B cell (primary cell): ENCODE results near the gene TEX35.

Experiments
- EZH2 ChIP-seq: IDR thresholded peaks from 2 replicates; pipeline ENCODE4 v1.6.1; 2012; ENCODE audit warnings: borderline replicate concordance, low read depth, mild to moderate bottlenecking, moderate library complexity, low read length; ENCODE audit not compliant: insufficient read depth, poor library complexity, severe bottlenecking
- TF ChIP-seq, protein P1 (sequence below): fragments of 200-600 bp; IDR thresholded peaks from one replicate; pipeline ENCODE4 v1.8.0; 2022; ENCODE audit warnings: antibody characterized with exemption, mild to moderate bottlenecking

- TF ChIP-seq, protein P1, sequence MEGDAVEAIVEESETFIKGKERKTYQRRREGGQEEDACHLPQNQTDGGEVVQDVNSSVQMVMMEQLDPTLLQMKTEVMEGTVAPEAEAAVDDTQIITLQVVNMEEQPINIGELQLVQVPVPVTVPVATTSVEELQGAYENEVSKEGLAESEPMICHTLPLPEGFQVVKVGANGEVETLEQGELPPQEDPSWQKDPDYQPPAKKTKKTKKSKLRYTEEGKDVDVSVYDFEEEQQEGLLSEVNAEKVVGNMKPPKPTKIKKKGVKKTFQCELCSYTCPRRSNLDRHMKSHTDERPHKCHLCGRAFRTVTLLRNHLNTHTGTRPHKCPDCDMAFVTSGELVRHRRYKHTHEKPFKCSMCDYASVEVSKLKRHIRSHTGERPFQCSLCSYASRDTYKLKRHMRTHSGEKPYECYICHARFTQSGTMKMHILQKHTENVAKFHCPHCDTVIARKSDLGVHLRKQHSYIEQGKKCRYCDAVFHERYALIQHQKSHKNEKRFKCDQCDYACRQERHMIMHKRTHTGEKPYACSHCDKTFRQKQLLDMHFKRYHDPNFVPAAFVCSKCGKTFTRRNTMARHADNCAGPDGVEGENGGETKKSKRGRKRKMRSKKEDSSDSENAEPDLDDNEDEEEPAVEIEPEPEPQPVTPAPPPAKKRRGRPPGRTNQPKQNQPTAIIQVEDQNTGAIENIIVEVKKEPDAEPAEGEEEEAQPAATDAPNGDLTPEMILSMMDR: no peak
- no peak for TF ChIP-seq EZH2
Measured at GRCh38 chr1:178503849-178504248, 9.1 kb upstream of the TEX35 start.
